CD4-positive, alpha-beta T cell treated with Interleukin-10 for 1 hour (primary cell): ENCODE measurements around the gene BCL2L14.

Experiments used
- DNase-seq: peaks from one replicate; pipeline ENCODE4 v3.0.0-alpha.2; 2020

The BCL2L14 gene

DNA sequence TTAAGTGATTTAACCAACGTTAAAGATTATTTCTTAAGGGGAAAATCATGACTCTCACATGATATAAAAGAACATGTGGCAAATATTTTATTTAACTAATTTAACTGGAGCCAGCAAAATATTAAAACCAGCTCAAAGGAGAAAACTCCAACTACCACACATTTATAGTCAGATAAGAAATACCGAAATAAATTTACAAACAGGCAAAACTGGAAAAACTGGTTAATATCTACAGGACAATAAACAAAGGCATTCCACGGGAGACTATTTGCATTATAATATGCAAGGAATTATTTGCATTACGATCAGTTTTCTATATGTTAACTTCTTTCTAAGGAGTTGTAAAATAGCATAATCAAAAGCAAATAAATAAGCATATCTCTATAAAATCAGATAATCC lies 13.8 kb upstream of the BCL2L14 start:
- no peak for DNase-seq

DNA sequence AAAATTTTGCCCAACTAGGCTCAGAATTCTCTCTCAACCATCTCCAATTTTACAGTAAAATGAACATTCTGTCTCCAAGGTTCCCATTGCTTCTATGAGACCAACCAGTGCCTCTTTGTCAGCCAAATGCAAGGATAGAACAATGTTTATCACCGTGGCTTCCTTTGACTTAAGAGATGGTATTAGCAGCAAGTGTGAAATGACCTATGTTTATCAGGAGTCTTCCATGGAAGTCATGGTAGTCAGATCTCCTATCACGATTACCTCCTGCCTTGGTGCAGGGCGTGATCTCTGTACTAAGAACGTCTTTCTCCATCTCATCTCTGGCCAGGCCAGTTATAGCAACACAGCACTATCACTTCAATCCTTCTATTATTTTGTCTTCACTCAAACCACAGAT lies 6.1 kb upstream of the BCL2L14 start:
- DNase-seq, result no peak

DNA sequence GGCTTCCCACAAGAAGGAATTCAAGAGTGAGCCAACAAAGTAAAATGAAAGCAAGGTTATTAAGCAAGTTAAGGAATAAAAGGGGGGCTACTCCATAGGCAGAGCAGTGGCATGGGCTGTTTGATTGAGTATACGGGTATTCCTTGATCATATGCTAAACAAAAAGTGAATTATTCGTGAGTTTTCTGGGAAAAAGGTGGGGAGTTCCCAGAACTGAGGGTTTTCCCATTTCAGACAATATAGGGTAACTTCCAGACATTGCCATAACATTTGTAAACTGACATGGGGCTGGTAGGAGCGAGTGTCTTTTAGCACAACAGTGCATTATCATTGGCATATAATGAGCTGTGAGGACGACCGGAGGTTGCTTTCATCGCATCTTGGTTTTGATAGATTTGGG lies 2.0 kb upstream of the BCL2L14 start:
- no peak for DNase-seq

DNA sequence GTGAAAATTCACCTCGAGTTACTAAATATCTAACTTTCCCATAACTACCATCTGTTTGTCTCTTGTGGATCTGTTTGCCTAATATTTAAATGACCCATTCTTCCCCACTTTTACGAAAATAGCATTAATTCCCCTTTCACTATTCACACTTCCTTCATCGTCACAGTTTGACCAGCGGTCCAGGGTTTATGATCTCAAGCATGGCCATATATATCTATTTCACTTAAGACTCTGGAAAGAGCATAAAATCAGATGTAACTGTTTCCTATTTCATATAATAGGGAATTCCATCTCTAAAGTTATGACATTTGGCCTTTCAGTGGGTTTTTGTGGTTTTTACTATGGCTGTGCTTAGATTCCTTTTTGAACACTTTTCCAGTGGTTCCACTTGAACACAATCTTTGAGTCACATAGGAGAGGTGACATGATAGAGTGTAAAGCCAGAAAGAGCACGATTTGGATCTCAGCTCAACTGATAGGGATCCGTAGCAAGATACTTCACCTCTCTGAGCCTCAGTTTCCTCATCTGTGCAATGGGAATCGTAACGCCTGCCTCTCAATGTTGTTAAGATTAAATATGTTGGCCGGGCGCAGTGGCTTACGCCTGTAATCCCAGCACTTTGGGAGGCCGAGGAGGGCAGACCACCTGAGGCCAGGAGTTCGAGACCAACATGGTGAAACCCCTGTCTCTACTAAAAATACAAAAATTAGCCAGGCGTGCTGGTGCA lies 754 bp upstream of the BCL2L14 start:
- DNase-seq, result no peak

DNA sequence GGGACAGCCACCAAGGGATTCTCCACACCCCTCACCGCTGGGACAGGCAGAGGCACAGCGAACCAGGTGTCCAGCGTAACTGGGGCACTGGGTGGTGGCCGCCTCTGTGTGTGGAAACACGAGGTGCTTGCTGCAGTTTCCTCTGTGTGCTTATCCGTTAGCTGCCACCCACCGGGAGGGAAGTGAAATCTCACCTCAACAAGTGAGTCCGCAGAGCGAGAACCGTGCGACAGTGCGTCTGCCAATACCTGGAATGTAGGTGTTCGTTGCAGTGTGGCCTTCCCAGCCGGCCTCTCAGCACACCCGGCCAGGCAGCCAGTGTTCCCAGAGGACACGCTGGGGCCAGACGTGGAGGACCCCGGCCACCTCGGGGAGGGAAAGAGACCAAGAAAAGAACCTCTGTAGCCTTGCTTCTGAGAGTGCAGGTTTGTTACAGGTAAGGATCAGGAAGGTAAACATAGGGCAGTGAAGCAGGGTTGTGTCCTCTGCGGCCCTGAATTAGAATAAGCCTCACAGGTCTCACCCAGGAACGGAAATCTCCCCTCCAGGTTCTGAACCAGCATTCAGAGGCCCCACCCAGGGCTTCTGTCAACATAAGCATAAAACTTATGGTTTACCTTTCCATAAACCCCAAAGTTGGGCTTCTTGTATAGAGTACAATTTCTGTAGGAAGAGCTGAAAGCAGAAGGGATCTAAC lies 1.5 kb downstream of the BCL2L14 start:
- DNase-seq, result peak; percentile 41

DNA sequence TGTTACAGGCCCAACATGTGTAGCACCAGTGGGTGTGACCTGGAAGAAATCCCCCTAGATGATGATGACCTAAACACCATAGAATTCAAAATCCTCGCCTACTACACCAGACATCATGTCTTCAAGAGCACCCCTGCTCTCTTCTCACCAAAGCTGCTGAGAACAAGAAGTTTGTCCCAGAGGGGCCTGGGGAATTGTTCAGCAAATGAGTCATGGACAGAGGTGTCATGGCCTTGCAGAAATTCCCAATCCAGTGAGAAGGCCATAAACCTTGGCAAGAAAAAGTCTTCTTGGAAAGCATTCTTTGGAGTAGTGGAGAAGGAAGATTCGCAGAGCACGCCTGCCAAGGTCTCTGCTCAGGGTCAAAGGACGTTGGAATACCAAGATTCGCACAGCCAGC lies 8.6 kb downstream of the BCL2L14 start:
- DNase-seq, result no peak

DNA sequence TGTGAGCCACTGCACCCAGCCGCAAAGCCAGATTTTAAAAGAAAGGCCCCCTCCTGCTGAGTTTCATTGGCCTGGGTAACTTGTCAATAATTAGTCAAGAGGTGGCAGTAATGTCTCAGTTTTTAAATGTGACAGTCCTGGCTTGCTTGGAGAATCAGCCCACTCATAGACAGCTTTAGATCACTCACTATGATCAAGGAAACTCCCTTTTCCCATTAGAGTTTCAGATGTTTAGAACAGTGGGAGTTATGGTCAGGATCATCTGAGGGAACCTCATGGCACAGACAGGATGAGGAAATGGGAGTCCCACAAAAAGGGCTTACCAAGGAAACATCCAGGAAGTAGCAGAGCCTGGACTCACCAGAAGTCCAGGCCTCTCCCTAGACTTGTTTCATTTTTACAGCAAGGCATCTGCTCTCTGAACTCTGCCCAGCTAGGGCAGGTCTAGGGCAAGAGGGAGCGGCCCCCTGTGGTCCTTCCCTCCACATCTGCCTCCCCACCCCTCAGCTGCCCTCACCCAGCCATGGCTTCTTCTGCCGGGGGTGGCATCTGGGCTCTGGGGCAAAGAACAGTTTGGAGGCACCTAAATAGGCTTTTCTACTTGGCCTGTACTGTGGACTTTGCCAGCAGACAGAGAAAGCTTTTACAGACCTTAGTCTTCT lies 11.2 kb downstream of the BCL2L14 start:
- peak; percentile 23 for DNase-seq

DNA sequence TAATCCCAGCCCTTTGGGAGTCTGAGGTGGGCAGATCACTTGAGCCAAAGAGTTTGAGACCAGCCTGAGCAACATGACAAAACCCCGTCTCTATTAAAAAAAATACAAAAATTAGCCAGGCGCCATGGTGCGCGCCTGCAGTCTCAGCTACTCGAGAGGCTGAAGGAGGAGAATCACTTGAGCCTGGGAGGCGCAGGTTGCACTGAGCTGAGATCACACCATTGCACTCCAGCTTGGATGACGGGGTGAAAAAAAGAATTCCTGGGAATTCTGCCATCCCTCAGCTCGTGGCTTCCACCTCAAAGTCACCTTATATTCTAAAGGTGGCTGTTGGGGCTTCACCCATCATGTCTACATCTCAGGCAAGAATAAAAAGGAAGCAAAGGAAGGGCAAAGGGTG lies 12.9 kb downstream of the BCL2L14 start:
- no peak for DNase-seq

DNA sequence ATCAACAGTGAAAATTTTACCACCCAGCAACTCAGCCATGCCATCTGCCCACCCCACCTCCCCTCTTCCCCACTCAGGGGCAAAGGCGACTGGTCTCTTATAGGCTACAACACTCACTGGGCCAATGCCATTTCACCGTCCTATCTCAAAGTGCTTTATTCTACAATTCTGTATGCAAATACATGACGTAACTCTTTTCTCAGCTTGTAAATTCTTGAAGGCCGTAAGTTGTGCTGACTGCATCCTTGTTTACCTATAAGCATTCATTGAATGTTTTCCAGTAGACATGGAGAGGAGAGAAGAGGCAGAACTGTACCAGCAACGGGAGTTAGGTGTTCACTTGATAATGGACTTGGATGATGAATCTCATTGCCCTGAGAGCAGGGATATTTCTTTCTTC lies 15.6 kb downstream of the BCL2L14 start:
- no peak for DNase-seq

DNA sequence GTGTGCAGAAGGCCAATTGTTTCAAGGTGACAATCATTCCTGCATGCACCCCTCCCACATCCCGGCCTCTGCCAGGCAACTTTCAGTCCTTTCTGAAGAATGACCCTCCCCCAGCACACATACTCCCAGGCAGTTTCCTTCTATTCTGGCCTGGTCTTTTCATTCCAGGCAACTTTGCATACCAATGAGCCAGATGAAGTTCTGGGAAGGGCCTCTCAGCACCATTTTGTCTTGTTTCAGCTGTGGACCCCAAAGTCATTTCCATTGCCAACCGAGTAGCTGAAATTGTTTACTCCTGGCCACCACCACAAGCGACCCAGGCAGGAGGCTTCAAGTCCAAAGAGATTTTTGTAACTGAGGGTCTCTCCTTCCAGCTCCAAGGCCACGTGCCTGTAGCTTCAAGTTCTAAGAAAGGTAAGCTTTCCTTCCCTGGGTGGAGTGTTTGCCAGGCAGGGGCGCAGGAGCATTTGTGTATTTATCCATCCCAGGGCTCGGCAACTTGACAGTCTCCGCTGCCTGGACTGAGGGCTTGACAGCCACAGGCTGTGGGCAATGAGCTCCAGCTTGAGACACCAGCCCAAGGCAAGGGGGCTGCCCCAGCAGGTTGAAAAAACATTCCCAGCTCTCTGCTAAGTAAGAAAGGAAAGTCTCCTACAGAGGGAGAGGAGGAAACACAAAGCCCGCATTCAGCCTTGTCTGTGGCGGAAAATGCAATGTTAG lies 16.4 kb downstream of the BCL2L14 start:
- DNase-seq, result no peak

DNA sequence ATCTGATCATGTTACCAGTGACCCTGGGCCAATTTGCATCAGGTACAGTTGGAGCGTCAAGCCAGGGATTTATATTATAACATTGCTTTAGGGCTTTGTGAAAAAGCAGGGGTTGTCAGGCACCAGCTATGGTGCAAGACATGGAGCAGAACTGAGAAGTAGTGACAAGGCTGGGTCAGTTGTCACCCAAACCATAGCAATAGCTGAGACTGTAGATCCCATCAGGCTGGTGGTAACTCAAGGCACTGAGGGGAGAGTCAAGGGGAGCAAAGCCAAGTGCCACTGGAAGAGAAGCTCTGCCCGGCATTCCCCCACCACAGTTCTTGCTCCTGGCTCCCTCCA lies 16.9 kb downstream of the BCL2L14 start:
- DNase-seq, result no peak

DNA sequence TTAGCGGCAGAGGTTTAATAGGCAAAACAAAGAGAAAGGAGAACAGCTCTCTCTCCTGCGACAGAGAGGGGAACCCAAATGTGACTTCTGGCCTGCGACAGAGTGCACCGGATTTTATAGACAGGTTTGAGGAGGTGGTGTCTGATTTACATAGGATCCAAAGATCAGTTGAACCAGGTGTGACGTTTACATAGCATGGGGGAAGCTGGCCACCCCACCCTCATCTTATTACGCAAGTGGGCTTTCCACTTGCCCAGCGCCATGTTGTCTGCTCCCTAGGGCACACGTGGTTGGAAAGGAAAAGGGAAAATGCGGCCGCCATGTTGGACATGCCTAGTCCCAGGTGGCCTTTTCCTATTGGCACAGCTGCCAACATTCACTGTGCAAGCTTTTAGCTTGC lies 17.4 kb downstream of the BCL2L14 start:
- DNase-seq, result no peak

DNA sequence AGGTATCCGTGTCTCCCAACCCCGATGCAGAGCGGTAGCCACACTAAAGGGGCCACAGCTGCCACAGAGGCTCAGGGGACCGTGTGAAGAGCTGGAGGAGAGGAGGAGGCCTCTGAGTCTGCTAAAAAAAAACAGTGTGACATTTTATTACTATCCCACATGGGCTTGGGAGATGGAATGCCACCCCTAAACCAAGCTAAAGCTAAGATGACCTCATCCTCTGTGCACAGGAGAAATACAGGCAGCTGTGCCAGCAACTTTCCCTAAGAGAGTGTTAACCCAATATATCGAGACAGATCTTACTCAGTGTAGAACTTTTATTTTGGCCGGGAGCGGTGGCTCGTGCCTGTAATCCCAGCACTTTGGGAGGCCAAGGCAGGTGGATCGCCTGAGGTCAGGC lies 18.0 kb downstream of the BCL2L14 start:
- DNase-seq, result no peak

DNA sequence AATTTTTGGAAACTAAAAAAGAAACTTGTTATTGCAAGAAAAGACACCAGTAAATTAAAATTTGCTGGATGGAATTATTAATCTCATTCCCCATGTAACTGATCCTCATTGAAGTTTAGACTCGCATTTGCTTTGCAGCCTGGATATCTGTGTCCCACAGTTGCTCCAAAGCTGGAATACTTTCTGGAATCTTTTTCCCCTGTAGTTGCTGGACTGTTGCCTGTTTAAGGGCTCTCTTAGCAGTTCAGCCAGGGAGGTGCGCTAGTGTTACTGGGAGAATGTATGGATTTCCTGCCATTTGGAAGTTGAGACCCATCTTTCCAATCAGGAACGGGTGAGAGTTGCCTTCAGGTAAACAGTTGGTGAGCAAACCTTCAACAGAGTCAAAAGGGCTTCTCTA lies 20.3 kb downstream of the BCL2L14 start:
- no peak for DNase-seq

DNA sequence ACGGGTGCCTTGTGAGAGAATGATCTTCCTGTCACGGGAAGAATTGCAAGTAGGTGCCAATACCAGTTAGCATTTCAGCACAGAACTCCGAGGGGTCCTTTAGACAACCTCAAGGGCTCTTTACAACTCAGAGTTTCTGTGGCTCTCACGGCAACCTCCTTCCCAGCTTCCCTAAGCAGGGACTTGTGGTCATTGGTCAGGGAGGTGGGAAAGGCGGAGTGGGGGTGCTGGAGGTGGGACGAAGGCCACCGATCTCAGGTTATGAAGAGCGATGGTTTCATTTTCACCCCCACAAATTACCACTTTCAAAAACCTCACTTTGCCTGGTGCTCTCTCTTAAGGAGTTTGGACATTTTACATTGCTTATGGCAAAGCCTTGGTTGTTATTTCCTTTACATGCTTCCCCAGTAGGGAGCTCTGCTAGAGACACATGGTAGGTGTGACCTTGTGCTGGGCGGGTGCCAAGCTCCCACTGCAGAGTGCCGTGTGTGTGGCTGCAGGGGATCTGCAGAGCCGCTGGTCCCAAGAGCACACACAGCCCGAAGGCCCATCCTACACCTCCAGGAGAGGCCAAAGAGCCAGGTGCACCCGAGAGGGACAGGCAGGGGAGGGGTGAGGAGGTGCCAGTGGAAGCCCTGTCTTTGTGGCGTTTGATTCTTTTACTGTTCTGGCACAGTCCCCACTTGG lies 21.4 kb downstream of the BCL2L14 start:
- no peak for DNase-seq

DNA sequence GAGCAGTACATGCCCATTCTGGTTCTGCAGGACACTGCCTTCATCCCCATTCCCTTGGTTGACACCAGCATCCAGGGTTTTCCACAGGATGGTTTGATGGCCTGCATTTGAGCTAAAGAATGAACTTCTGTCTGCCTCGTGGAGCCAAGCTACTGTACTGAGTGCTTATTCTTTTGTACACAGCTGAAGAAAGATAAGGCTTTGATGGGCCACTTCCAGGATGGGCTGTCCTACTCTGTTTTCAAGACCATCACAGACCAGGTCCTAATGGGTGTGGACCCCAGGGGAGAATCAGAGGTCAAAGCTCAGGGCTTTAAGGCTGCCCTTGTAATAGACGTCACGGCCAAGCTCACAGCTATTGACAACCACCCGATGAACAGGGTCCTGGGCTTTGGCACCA lies 23.7 kb downstream of the BCL2L14 start:
- no peak for DNase-seq

DNA sequence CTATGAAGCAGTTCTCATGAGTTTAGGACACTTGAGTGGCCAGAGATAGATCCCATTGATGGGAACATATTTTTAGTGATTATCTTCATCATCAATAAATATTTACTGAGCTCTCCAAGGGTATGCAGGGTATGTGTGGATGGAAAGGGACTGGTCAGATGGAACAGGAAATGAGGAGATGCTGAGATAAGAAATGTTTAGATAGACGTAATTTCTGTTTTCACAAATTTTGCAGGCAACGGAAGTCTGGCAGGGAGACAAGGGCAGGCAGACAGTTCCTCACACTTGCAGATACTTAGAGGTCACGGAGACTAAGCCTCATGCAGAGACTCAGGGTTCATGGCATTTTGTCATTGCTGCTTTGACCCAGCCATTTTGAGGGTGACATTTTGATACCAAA lies 24.3 kb downstream of the BCL2L14 start:
- DNase-seq, result no peak

DNA sequence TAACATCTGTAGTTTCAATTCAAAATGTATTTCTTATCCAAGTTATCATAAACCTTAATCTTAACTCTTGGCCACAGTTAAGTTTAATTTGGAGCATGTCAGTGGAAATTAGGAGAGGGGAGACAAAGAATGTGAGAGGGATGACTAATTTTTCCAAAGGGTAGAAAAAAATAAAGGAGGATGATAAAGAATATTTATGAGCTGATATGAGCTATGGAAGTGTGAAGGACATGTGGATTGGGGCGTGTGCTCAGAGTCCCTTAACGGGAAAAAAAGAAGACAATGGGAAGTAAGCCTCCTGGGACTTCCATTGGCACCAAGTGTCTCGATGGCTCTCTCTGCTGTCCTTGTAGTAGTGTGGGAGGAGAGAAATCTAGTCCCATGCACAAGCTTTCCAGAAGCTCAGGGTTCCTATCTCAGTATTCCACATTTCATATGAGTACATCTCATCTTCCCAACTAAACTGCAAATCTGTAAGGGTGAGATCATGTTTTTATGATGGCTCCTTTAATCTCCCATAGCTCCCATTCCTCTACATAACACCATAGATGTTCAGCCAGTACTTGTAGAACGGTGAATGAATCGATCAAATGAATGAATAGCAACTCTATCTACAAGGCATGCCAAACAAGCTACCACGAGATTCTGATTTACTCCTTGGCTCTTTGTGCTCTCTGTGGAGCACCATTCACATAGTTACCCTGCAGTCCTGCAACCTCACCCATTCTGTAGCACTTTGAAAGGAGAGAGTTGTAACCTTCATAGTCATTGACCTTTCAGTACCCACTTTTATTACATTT lies 27.4 kb downstream of the BCL2L14 start:
- DNase-seq, result no peak

DNA sequence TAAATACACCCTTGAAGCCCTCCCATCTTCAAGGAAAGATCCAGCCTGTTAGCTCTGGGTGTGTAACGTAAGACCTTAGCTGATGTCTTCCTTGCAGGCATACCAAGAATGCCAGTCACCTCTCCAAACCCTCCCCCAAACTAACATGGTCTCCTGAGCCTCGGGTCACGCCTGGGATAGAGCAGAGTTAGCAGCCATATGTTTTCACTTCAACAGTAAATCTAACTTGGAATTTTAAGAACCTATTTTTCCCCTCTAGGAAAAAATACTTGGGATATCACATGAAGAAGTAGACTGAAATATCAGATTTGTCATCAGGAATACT lies 27.9 kb downstream of the BCL2L14 start:
- no peak for DNase-seq

DNA sequence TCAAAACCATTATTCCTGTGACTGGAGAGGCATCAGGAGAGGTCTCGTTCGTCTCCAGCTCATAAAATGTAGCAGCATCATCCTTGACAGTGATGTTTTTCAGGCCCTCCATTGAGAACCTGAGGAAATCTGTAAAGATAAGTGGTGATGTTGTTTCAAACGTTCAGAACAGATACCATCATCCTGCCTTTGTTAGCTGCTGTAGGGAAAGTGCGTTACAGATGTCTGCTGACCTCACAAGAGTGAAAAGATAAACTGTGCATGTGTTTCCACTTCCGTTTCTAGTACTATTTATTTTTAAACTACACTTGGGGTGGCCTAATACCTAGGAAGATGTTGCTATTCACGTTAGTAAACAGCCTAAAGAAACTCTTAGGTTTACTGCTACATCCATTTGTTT lies 28.4 kb downstream of the BCL2L14 start:
- DNase-seq, result no peak

DNA sequence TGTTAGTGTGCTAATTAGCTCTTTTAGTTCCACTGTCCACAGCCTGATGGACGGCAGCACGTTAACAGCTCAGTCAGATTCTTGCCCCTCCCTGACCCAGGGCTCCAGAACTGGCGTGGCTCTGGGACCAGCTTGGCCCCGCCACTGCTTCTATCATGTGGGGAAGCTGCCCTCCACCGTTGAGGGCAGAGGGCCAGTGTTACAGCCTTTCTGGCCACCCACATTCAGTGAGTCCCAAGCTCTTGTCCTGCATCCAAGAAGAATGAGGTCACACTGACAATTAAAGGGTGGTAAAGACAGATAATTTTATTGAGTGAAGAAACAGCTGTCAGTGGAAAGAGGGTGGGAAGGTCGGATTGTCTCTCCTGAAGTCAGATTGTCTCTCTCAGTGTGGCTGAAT lies 36.9 kb downstream of the BCL2L14 start:
- no peak for DNase-seq

DNA sequence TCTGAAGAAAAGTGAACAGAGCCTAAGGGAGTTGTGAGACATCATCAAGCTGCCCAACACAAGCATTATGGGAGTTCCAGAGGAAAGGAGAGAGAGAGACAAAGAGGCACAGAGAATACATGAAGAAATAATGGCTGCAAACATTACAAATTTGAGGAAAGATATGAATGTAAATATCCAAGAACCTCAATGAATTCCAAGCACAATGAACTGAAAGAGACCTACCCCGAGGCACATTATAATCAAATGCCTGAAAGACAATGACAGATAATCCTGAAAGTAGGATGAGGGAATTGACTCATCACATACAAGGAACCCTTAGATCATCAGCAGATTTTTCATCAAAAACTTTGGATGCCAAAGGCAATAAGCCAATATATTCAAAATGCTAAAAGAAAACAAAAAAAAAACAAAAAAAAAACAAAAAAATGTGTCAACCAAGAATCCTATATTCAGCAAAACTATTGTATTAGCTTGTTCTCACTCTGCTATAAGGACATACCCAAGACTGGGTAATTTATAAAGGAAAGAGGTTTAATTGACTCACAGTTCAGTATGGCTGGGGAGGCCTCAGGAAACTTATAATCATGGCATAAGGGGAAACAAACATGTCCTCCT lies 37.8 kb downstream of the BCL2L14 start:
- no peak for DNase-seq
